Measurements from ENCODE around the gene ZBTB7C.
A peak's percentile ranks its signal among the peaks of the same experiment; 100 is the strongest.

ZBTB7C gene

DNA sequence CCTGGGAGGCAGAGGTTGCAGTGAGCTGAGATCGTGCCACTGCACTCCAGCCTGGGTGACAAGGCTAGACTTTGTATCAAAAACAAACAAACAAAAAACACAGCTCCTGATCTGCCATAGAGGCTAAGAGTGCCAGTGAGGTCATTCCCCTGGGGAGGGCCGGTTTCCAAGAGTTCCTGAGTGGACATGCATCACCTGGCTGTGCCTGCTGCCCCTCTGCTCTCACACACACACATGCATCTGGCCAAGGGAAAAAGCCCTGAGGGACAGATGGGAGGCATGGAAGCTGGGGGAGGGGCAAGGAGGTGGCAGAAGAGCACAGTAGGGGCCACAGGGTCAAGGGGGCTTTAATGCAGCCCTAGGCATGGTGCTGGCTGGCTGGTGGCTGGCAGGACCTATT, 60.4 kb downstream of the ZBTB7C start:
- DNase-seq, result no peak

- DNase-seq, result no peak
Measured at GRCh38 chr18:48347756-48348326, 61.3 kb downstream of the ZBTB7C start.

DNA sequence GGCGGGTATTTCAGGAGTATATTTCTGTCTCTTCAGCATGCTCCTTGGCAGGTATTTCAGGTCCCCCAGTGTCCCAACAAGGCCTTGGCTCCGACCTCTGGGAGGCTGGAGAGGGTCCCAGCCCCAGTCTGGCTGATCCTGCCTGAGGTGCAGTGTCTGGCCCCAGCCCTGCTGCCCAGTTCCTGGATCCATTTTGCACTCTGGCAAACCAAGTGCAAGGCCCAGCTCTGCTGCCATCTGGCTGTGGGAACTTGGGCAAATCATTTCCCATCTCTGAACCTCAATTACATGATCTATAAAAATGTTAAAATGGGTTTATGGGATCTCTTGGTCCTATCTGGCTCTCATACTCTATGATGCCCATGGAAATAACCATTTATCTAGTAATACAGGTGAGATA, 63.6 kb downstream of the ZBTB7C start:
- DNase-seq, result no peak

DNA sequence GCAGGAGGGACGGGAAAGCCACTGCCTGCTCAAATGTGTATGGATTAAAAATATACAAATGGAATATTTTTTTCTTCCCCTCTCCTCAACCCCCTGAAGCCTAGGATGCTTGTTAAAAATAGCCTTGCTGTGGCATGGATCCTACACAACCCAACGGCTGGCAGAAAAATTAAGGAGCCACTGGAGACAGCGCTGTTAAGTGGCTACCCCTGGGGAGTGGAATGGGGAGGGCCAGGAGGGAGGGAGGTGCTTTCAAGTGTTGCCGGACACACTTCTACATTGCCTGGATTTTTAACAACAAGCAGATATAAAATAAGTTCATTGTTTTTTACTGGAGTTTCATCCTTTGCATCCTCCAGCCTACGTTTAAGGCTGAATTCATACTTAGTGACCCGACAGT, 66.6 kb downstream of the ZBTB7C start:
- DNase-seq, result no peak

- DNase-seq, result no peak
Measured at GRCh38 chr18:48342125-48342524, 67.1 kb downstream of the ZBTB7C start.

DNA sequence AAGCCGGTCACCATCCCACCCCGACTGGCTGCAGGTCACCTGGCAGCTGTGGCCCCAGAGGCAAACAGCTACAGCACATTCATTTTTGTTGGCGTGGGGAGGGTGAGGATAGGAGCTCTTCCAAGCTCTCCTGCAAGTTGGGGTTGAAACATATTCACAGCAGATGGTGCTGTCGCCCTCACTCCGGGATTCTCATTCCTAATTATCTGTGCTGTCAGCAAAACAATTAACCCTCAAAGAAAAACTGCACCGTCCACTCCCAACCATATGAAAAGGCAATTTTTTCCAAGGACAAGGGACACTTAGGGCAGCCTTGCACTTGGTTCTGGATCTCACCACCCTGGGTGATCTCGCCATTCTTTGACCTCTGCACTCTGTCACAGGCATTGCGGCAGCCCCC, 68.6 kb downstream of the ZBTB7C start:
- peak; percentile 68 for DNase-seq

DNA sequence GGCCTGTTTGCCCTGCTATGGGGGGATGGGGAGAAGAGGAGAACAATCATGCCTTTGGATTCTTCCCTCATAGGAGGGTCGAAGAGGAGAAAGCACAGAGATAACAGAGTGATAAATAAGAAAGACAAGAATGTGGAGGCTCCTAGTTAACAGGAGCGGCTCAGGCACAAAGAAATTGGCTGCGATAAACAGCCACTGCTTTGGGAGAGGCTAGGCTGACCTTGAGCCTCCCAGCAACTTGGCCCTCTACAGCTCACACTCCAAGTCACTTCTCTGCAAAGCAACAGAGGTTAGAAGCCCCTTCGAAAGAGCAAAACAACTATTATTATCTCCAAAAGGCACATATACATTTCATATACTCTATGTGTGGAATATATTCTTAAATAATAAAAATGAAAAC, 69.5 kb downstream of the ZBTB7C start:
- no peak for DNase-seq

DNA sequence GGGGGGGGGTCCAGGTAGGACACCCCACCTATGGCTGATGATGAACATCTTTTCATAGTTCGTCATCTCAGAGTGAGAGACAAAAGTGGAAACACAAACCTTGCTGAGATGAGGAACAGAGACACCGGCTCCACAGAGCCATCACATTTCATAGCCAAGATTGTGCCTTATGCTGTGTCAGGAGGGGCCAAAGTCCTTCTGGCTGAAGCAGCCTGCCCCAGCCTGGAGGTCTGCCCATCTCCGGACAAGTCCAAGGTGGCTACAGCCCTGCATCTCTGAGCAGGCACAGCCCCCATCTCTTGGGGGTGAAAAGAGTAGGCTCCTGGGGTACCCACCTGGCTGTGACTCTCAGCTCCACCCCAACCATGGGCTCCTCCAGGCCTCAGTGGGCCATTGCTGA, 70.3 kb downstream of the ZBTB7C start:
- DNase-seq, result no peak

GRCh38 chr18:48337053-48337452, 72.1 kb downstream of the ZBTB7C start:
- DNase-seq, result no peak

DNA sequence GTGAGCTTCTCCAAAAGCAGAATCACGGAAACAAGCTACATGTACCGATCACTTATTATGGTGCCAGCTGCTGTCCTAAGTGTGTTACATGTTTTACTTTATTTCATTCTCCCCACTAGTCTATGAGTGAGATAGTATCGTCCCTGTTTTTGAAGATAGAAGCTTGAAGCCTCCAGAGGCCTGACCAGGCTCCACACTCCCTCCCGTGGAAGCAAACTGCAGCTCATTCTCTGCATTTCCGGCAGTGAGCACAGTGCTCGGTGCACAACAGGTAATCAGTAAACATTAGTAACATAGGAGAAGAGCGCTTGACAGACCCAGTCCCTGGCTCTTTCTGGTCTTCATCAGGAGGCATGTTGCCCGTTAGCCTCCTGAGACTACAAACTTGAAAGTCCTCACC, 72.9 kb downstream of the ZBTB7C start:
- no peak for DNase-seq

DNA sequence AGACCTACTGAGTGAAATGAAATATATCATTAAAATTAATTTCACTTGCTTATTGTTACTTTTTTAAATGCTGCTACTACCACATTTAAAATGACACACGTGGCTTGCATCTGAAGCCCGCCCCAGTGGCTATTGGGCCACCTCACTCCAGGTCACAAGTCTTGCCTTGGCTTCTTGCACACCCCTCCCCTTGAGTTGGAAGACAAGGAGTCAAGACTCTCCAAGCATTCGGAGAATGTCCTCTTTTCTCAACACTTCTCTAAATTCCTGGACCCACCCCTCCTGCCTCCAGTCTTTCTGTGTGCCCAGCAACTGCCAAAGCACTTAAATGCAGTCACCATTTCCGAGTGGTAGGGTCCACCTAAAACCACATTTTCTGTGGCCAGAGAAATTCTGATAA, 73.4 kb downstream of the ZBTB7C start:
- DNase-seq, result no peak

DNA sequence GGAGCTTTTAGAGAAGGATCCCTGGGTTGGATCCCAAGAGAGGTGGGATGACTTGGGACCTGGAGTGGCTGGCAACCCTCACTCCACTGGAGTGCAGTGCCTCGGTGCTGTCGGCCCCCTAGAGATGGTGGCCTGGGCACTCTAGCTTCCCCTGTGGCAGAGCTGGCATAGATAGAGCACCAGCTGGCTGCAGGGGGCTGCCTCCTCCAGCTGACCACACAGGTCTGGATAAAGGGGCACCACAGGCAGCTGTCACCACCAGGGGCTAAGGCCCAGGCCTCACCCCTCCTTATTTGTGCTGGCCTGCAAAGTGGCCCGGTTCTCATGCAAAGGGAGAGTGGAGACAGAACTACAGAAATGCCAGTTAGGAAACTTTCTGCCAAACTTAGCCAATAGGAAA, 74.3 kb downstream of the ZBTB7C start:
- no peak for DNase-seq

DNA sequence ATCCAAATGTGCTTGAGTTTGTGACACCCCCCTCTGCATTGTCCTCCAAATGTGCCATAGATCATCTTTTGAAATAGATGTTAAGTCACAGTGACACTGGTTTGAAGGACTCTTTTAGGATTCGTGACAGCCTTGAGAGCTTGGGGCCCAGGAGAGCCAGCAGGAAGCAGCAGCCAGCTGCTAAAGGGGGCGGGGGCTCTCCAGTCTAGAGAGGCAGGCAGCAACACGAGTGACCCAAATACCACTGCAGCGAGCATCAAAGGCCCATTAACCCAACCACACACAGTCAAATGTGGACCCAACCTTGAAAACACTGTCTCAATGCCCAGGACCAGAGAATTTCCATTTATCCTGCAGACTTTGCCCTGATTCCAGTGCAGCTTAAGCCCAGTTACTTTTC, 75.6 kb downstream of the ZBTB7C start:
- no peak for DNase-seq

GRCh38 chr18:48330016-48330991, 78.9 kb downstream of the ZBTB7C start:
- DNase-seq, result no peak

GRCh38 chr18:48328473-48329210, 80.5 kb downstream of the ZBTB7C start:
- DNase-seq, result no peak

GRCh38 chr18:48326901-48327675, 82.1 kb downstream of the ZBTB7C start:
- DNase-seq, result no peak

DNA sequence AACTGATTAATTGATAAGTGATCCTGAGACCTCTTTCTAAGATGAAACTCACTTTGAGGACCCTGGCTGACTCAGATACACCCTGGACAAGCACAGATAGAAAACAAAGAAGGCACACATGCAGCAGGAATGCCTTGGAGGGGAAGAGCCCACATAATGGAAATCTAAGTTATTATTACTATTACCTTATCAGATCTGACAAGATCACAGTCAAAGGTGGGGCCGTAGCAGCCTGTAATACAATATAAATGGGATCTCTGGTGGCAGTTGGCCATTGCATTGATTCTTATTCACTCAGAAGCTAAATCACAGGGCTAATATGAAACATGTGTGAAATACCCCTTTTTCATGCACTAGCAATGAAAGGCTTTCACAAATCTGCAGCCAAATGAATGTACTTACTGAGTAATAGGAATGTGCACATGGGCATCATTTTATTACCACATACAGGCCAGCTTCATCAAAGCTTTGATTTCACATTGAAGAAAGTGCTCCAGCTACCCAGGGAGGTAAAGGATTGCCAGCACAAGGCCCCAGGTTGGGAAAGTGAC, 84.0 kb downstream of the ZBTB7C start:
- DNase-seq, result no peak

GRCh38 chr18:48324651-48325050, 84.5 kb downstream of the ZBTB7C start:
- no peak for DNase-seq

- no peak for DNase-seq
Measured at GRCh38 chr18:48323151-48323550, 86.0 kb downstream of the ZBTB7C start.

DNA sequence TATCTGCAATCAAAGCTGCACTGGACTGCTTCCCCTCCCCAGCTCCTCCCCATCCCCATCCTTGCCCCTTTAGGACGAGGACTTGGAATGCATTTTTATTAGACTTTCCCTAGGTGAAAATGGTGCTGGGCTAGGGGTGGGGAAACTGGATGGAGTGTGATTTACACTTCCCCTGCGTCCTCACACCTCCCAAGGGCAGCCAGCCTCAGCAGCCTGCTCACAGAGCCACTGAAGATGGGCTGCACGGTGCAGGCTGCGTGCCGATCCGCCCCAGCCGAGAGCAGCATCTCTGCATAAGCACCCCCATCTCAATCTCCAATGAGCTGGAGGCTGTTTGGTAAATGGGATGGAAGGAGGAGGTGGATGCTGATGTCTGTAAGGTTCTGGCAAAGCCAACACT, 87.6 kb downstream of the ZBTB7C start:
- no peak for DNase-seq

DNA sequence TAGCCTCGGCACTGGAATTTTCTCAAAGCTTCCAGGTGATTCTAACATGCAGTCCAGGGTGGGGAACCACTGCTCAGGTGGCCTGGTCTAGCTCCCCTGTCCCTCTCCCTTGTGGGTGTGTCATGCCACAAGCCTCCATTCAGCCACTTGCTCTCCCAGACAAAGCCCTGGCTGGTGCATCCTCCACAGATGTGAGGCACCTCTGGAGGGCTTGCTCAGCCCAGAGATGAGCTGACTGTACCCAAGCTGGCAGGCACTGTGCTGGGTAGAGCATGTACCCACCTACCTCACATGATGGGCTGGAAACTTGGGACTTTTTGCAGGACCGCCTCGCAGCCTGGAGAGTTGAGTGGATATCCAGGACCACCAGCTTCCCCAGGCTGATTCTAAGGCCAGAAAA, 88.1 kb downstream of the ZBTB7C start:
- DNase-seq, result no peak

- no peak for DNase-seq
Measured at GRCh38 chr18:48320639-48320945, 88.6 kb downstream of the ZBTB7C start.

Measured in DMS 273 treated with DMSO at 0.1 percent for 48 hours (cell line).